ENCODE measurements around the gene ADAD2. TPM values are rescaled to one million over a fixed set of nuclear protein-coding genes. Genes with fewer than 3 reads are reported as not detected.

ADAD2 gene
- total and polyA plus RNA-seq, 2 donors (not counting 3 experiments of a cell fraction or from before 2014, with no cell fraction given) = 0.04 TPM; not detected in 1

DNA sequence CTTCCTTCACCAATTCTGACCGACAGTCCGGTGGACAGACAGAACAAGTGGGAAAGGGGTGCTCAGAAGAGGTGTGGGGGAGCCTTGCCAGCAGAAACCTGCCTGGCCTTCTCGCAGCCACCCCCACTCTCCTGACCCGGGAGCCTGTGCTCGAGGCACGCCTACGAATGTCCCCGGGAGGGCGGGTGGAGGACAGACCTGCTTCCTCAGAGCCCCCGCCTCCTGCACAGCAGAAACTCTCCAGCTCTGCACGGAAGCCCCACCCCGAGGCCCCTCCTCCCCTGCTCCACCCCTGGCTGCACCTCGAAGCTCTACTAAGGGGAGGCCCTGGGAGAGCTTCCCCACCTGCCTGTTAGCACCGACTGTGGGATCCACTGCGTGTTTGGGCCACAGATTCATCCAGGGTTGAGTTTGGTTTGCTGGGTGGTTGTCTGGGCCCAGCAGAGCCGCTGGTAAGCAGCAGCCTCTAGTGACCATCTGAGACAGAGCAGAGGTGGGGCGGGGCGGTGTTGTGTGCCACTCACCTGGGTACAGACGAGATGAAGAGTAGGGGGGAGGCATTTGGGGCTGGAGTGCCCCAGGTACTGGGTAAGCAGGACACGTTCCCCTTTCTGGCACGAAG is 10.3 kb upstream of the ADAD2 start:
- TF ChIP-seq JUN (IDR thresholded peaks at IDR 0.05; ENCODE audit: borderline replicate concordance, insufficient read depth, insufficient read length, low read depth) = no peak
- no peak for TF ChIP-seq MYC (IDR thresholded peaks at IDR 0.05; ENCODE audit: low read depth, low read length)
- TF ChIP-seq, protein P1, sequence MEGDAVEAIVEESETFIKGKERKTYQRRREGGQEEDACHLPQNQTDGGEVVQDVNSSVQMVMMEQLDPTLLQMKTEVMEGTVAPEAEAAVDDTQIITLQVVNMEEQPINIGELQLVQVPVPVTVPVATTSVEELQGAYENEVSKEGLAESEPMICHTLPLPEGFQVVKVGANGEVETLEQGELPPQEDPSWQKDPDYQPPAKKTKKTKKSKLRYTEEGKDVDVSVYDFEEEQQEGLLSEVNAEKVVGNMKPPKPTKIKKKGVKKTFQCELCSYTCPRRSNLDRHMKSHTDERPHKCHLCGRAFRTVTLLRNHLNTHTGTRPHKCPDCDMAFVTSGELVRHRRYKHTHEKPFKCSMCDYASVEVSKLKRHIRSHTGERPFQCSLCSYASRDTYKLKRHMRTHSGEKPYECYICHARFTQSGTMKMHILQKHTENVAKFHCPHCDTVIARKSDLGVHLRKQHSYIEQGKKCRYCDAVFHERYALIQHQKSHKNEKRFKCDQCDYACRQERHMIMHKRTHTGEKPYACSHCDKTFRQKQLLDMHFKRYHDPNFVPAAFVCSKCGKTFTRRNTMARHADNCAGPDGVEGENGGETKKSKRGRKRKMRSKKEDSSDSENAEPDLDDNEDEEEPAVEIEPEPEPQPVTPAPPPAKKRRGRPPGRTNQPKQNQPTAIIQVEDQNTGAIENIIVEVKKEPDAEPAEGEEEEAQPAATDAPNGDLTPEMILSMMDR (IDR thresholded peaks at IDR 0.05; ENCODE audit: extremely low read depth in 1 of 2, insufficient read depth in 1 of 2, low read depth in 1 of 2, low read length in 2 of 2) = no peak
- TF ChIP-seq POLR2A (IDR thresholded peaks at IDR 0.05; ENCODE audit: low read depth, low read length) = no peak
- no peak for TF ChIP-seq EZH2 (IDR thresholded peaks at IDR 0.05; ENCODE audit: borderline replicate concordance, low read depth, low read length, severe bottlenecking)
- peaks cover 6 to 44% of the 10 kb centered on the region in 2 experiments for H3K36me3 ChIP-seq (ENCODE audit: control insufficient read depth in 2 of 2, extremely low read depth in 1 of 2, insufficient read depth in 2 of 2, low read length in 2 of 2)
- dilution Hi-C loops (cut with MboI; ENCODE audit: extremely low pct_ligation_motif_present, low sequenced_read_pairs) = no loop called here
- no peaks in the 10 kb centered on the region for H4K20me1 ChIP-seq (replicated peaks; ENCODE audit: control insufficient read depth, extremely low read depth, insufficient read depth, low read length)
- no peaks in the 10 kb centered on the region for H3K9me1 ChIP-seq (replicated peaks; ENCODE audit: control insufficient read depth, extremely low read depth, insufficient read depth, low read length)
- no peak overlapping the region for H3K9ac ChIP-seq (replicated peaks; ENCODE audit: extremely low read depth, insufficient read depth, low read length)
- H3K4me1 ChIP-seq (ENCODE audit: control insufficient read depth, extremely low read depth, insufficient read depth, low read length) = peaks cover 30% of the 10 kb centered on the region
- no peak overlapping the region for H3K4me2 ChIP-seq (ENCODE audit: insufficient read depth, low read length)
- DNase-seq (ENCODE audit: low read depth, low spot score) = no peak
- ChIA-PET POLR2A (no interaction called here), CTCF (interaction anchor here (1.2 kb wide), 1 partner anchor 8 kb away, joined by 3 read pairs; no protein-coding TSS in a partner anchor)
- no peak overlapping the region for H3K4me3 ChIP-seq (replicated peaks in 1 of 3; ENCODE audit: insufficient read depth in 1 of 3, low read depth in 1 of 3, low read length in 3 of 3)
- peaks cover 13% of the 10 kb centered on the region for H3K79me2 ChIP-seq (ENCODE audit: control insufficient read depth, insufficient read depth, low read length)
- no peak overlapping the region for H3K27ac ChIP-seq (ENCODE audit: insufficient read depth, low read depth, low read length)
- no peak overlapping the region for H2AFZ ChIP-seq (ENCODE audit: low read depth, low read length)
- no peak for FAIRE-seq
- H3K9me3 ChIP-seq (replicated peaks; ENCODE audit: control insufficient read depth, insufficient read depth, low read length) = no peaks in the 10 kb centered on the region
- H3K27me3 ChIP-seq (ENCODE audit: control insufficient read depth in 2 of 2, insufficient read depth in 2 of 2, low read length in 2 of 2) = no peaks in the 10 kb centered on the region
- intact Hi-C loops (cut with micrococcal nuclease) = no loop called here
- BruUV-seq (replicated peaks) = no TSS peak
